ENCODE measurements around the gene FER. TPM values are rescaled to one million over a fixed set of nuclear protein-coding genes. Genes with fewer than 3 reads are reported as not detected.

FER gene
- total RNA-seq, 4 donors from 2014 or later = 16.1 to 25.7 (median 19.1) TPM

DNA sequence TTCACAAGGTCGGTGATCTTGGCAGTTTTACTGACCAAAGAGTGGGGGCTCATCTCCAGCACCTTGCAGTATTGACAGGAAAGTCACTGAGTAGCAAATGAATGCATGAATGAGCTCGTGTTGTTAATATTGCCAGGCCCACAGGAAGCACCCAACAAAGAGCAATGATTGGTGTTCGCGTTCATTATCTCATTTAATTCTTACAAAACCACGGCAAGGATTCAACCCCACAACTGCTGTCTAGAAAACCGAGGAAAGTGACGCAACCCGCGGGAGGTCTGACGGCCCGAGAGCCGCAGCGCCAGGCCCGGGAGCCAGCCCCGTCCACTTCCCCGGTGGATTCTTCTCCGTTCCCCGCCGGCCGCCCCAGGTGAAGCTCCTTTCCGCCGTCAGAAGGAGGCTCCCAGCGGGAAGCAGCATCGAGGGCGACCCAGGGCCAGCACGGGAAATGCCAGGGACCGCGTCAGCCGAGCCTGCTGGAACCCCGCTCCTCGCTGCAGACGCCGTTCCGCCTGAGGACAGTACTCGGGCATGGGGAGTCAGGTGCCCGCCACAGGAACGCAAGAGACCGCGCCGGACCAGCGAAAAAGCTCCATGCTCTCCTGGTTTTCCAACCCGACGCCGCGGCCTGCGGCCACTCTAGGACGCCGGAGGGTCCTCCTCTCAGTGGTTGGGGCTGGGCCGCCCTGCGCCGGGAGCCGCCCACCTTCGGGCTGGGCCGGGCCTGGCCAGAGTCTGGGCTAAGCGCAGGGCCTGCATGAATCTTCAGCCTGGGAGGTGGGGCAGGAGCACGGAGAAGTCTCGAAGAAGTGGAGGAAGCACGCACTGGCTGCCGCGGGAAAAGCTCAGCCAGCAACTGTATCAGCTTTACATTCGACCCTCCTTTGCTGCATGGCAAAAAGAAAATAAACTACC, 19.8 kb upstream of the FER start:
- 1% methylated on average over 38 to 51 of the region's 61 CpGs for WGBS, 2 donors
- DNase-seq (ENCODE audit: low spot score in 2 of 2) = peak; percentile 89 to 98
- TF ChIP-seq POLR2A (IDR thresholded peaks at IDR 0.05) = no peak
- TF ChIP-seq, protein P1, sequence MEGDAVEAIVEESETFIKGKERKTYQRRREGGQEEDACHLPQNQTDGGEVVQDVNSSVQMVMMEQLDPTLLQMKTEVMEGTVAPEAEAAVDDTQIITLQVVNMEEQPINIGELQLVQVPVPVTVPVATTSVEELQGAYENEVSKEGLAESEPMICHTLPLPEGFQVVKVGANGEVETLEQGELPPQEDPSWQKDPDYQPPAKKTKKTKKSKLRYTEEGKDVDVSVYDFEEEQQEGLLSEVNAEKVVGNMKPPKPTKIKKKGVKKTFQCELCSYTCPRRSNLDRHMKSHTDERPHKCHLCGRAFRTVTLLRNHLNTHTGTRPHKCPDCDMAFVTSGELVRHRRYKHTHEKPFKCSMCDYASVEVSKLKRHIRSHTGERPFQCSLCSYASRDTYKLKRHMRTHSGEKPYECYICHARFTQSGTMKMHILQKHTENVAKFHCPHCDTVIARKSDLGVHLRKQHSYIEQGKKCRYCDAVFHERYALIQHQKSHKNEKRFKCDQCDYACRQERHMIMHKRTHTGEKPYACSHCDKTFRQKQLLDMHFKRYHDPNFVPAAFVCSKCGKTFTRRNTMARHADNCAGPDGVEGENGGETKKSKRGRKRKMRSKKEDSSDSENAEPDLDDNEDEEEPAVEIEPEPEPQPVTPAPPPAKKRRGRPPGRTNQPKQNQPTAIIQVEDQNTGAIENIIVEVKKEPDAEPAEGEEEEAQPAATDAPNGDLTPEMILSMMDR (IDR thresholded peaks at IDR 0.05) = no peak
- H3K4me3 ChIP-seq (ENCODE audit: low read depth, poor library complexity, severe bottlenecking) = peak overlapping the region; percentile 50
- intact Hi-C loops (cut with DNase I; ENCODE audit: low total_unique reads) = no loop called here

DNA sequence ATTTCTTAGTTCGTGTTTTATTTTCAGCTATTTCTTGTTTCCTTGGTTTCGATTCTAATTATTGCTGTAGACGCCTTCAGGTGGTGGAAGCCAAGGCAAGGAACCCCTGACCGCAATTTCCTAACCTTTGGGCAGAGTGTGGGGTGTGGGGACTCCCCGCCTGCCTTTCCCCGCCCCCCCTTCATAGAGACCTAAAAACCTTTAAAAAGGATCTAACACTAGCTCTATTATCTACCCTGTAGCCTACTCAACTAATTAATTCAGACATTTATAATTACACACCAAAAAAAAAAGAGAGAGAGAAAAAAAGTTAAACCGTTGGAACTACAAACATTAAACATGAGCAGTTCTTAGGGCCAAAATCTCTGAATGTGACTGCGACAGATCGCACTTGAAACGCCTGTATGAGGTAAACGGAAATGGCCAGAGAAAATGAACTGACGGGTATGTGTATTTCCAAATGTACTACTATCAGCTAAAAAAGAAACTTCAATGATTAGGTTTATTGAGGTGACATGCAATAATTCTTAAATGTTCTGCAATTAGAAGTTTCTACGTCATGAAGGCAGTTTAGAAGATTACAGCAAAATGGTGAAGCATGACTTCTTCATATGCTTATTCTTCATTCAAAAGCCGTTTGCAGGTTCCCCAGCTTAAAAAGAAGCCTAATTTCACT, 19.0 kb upstream of the FER start:
- no peak for DNase-seq (ENCODE audit: low spot score in 2 of 2)
- 28 to 29% methylated on average over 14 of the region's 14 CpGs for WGBS, 2 donors
- no peak for TF ChIP-seq POLR2A (IDR thresholded peaks at IDR 0.05)
- TF ChIP-seq, protein P1 (IDR thresholded peaks at IDR 0.05) = no peak
- peak overlapping the region; percentile 50 for H3K4me3 ChIP-seq (ENCODE audit: low read depth, poor library complexity, severe bottlenecking)
- intact Hi-C loops (cut with DNase I; ENCODE audit: low total_unique reads) = no loop called here

DNA sequence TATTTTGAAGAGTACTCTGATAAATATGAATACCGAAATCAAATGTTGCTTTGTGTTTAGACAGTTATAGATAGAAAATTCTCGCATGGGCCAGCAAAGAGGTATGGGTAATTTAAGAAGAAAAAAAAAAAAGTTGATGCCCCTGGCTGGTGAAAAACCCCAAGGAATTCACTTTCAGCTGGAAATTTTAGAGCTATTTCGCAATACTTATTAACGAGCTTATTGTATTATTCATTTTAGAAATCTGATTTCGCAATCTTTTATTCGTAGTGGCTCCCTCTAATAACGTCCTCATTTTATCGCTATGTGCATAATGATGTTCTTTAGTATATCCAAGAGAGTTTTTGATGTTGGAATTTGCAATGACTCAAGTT, 18.5 kb upstream of the FER start:
- intact Hi-C loops (cut with DNase I; ENCODE audit: low total_unique reads) = no loop called here
- DNase-seq (ENCODE audit: low spot score in 2 of 2) = no peak
- H3K4me3 ChIP-seq (ENCODE audit: low read depth, poor library complexity, severe bottlenecking) = no peak overlapping the region
- no peak for TF ChIP-seq POLR2A (IDR thresholded peaks at IDR 0.05)
- TF ChIP-seq, protein P1 (IDR thresholded peaks at IDR 0.05) = no peak
- WGBS, 2 donors = 44 to 46% methylated on average over 8 of the region's 8 CpGs

DNA sequence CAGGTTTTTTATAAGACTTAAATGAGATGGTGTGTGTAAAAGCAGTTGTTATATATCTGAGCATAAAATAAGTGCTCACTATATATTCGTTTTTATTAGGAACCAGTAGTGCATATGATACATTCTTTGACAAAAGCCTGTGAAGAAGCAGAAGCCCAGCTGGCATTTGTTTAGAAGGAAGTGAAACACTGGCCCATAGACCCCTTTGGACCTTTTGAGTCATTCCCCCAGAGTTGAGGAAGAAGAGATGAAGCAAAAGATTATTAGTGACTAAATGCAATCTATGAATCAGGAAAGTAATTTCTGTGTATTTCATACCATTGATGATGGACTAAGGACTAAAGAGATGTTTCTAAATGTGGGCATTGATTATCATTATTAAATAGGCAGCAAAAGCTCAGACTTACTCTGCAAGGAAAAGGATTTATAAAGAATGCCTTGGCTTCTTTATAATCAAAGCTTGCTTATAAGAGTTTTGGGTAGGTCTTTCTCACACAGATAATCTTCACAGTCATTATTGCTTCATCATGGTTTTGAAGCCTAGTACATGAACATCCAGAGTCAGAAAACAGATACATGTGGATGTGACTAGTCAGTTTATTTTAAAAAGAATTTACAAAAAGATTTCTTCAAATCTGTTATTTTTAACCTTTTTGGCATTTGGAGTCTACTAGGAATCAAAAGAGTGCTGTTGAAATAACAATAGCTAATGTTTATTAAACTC, 16.9 kb upstream of the FER start:
- intact Hi-C loops (cut with DNase I; ENCODE audit: low total_unique reads) = no loop called here

DNA sequence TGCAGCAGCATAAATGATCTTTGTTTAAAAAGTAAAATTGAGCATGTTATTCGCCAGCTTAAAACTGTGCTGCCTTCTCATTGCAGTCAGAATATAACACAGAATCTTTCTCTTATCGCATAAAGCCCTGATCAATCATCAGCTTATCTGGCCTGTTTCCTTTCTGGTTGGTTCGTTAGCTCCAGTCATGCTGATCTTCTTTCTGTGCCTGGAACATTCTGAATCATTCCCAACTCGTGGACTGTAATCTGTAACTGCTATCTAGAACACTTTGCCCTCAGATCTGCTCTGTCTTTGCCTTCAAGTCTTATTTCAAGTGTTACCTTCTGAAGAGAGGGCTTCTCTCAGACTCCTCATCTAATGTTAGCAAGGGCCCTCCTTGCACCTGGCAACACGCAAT, 11.9 kb upstream of the FER start:
- DNase-seq (ENCODE audit: low spot score in 2 of 2) = no peak
- WGBS, 2 donors = 68 to 70% methylated on average over 5 of the region's 5 CpGs
- intact Hi-C loops (cut with DNase I; ENCODE audit: low total_unique reads) = no loop called here
- no peak for TF ChIP-seq POLR2A (IDR thresholded peaks at IDR 0.05)
- TF ChIP-seq, protein P1 (IDR thresholded peaks at IDR 0.05) = no peak
- H3K4me3 ChIP-seq (ENCODE audit: low read depth, poor library complexity, severe bottlenecking) = no peak overlapping the region

More for the DNA sequence above, 16.9 kb upstream of the FER start:
- 74 to 80% methylated on average over 1 of the region's 1 CpG for WGBS, 2 donors
- H3K4me3 ChIP-seq (ENCODE audit: low read depth, poor library complexity, severe bottlenecking) = no peak overlapping the region
- DNase-seq (ENCODE audit: low spot score in 2 of 2) = no peak
- no peak for TF ChIP-seq POLR2A (IDR thresholded peaks at IDR 0.05)
- TF ChIP-seq, protein P1 (IDR thresholded peaks at IDR 0.05) = no peak
